Measurements from ENCODE around the gene KIAA1217. TPM values are rescaled to one million over a fixed set of nuclear protein-coding genes. Genes with fewer than 3 reads are reported as not detected.

The KIAA1217 gene
- total RNA-seq, 1 donor from 2014 or later = 13.0 TPM

DNA sequence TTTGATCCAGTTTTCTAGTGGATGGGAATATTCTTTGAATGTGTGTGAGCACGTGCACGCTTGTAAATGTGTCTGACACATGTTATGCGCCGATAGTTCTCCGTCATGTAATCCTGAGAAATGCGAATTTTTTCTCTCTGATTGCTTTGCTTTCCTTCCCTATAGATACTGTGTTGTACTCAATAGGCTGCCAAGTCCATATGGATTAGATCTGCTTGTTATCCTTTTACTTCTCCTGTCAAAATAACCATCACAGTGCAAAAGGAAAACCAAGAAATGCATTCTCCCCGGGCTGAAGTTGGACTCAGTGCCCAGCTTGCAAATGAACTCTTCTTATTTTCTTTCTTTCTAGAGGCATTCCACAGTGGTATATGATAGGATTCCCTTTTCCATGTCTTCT lies 131.9 kb downstream of the KIAA1217 start:
- DNase-seq (ENCODE audit: low spot score in 2 of 2) = no peak
- Histone ChIP-seq H3K9me3 (no peaks in the 10 kb centered on the region), H3K36me3 (no peaks in the 10 kb centered on the region), H3K27ac (peak overlapping the region; percentile 67 to 75), H3K27me3 (no peaks in the 10 kb centered on the region), H3K4me1 (peaks cover 3 to 27% of the 10 kb centered on the region in 2 donors), H3K4me3 (no peak overlapping the region)
- TF ChIP-seq, protein P1, sequence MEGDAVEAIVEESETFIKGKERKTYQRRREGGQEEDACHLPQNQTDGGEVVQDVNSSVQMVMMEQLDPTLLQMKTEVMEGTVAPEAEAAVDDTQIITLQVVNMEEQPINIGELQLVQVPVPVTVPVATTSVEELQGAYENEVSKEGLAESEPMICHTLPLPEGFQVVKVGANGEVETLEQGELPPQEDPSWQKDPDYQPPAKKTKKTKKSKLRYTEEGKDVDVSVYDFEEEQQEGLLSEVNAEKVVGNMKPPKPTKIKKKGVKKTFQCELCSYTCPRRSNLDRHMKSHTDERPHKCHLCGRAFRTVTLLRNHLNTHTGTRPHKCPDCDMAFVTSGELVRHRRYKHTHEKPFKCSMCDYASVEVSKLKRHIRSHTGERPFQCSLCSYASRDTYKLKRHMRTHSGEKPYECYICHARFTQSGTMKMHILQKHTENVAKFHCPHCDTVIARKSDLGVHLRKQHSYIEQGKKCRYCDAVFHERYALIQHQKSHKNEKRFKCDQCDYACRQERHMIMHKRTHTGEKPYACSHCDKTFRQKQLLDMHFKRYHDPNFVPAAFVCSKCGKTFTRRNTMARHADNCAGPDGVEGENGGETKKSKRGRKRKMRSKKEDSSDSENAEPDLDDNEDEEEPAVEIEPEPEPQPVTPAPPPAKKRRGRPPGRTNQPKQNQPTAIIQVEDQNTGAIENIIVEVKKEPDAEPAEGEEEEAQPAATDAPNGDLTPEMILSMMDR (IDR thresholded peaks at IDR 0.05) = no peak
- intact Hi-C loops (cut with DNase I) = loop anchor here (5.0 to 10.0 kb wide), 2 partner anchors 46 to 134 kb away; partner anchors contain the start of gene KIAA1217

DNA sequence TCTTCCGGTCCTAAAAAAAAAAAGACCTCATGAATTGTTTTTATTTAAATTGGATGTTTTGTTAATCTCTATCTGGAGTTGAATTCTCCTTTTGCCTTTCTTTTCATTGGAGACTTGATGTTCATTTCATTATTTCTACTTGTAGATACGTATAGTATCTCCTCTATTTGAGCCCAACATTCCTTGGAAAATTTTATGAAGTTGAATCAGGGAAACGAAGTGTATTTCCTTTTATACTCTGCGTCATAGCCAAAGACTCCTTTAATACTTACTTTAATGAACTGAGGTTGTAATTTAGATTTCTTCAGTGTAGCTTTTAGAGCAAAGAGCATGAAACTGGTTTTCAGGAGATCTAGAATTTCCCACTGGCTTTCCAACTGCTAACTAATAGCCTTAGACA lies 132.4 kb downstream of the KIAA1217 start:
- Histone ChIP-seq H3K27me3 (no peaks in the 10 kb centered on the region), H3K4me3 (no peak overlapping the region), H3K27ac (peak overlapping the region; percentile 67 to 75), H3K4me1 (peaks cover 3 to 27% of the 10 kb centered on the region in 2 donors), H3K36me3 (no peaks in the 10 kb centered on the region), H3K9me3 (no peaks in the 10 kb centered on the region)
- intact Hi-C loops (cut with DNase I) = loop anchor here (5.0 to 10.0 kb wide), 2 partner anchors 47 to 134 kb away; partner anchors contain the start of gene KIAA1217
- TF ChIP-seq, protein P1 (IDR thresholded peaks at IDR 0.05) = no peak
- DNase-seq (ENCODE audit: low spot score in 2 of 2) = no peak

DNA sequence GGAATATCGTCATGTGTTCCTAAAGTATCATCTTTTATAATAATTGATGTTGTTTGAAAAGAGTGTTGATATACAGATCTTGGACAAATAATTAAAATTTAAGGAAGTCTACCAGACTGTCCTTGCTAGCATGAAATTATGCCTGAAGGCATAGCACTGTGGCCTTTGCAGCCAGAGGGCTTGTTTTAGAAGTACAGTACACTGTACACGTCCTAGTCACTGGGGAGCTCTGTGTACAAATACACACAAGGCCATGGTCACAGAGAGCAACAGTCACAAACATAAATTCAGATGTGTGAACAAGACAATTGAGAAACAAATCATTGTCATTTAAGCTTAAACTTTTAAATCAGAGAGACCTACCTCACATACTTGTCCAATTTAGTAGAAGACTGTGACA lies 133.0 kb downstream of the KIAA1217 start:
- Histone ChIP-seq H3K36me3 (no peaks in the 10 kb centered on the region), H3K27me3 (no peaks in the 10 kb centered on the region), H3K4me3 (no peak overlapping the region), H3K27ac (peak overlapping the region; percentile 67 to 75), H3K9me3 (no peaks in the 10 kb centered on the region), H3K4me1 (peaks cover 3 to 27% of the 10 kb centered on the region in 2 donors)
- TF ChIP-seq, protein P1 (IDR thresholded peaks at IDR 0.05) = no peak
- no peak for DNase-seq (ENCODE audit: low spot score in 2 of 2)
- intact Hi-C loops (cut with DNase I) = loop anchor here (5.0 to 10.0 kb wide), 2 partner anchors 47 to 135 kb away; partner anchors contain the start of gene KIAA1217

DNA sequence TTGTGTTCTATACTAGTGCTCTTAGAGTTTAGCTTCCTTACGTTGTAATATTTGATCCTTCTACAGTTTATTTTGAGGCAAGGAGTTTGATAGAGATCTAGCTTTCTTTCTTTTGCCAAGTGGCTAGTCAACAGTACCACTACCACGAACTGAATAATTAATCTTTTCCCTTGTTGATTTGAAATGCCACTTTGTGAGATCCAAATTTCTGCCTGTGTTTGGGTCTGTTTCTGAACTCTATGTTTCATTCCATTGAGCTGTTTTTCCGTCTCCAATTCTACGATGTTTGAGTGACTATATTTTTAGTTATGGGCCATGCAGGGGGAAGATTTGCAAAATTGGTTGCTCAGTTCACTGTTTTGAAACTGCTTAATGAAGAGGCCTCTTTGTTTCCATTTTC lies 134.7 kb downstream of the KIAA1217 start:
- Histone ChIP-seq H3K4me3 (peak overlapping the region in 1 of 2 donors; percentile 51), H3K4me1 (peaks cover 3 to 26% of the 10 kb centered on the region in 2 donors), H3K36me3 (no peaks in the 10 kb centered on the region), H3K27me3 (no peaks in the 10 kb centered on the region), H3K27ac (peak overlapping the region; percentile 78 to 81), H3K9me3 (no peaks in the 10 kb centered on the region)
- intact Hi-C loops (cut with DNase I) = loop anchor here (5.0 to 10.0 kb wide), 2 partner anchors 49 to 136 kb away; partner anchors contain the start of gene KIAA1217
- TF ChIP-seq, protein P1 (IDR thresholded peaks at IDR 0.05) = no peak
- no peak for DNase-seq (ENCODE audit: low spot score in 2 of 2)

DNA sequence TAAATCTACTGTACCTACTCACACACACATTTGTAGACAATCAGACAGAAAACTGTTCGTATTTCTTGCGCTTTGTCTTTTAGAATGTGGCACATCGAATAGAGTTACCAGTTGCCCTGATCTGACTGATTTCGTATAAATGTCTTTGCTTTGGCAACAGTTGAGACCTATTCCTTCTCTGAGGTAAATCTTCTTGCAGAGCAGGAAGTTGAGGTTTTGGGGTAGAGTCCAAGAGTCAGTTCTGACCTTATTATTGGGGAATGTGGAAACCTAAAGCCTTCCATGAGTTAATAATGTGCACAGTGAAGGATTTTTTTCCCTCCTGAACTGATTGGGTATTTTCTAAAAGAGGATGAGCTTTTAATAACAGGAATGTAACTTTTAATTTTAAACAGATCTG lies 135.3 kb downstream of the KIAA1217 start:
- no peak for DNase-seq (ENCODE audit: low spot score in 2 of 2)
- TF ChIP-seq, protein P1 (IDR thresholded peaks at IDR 0.05) = no peak
- Histone ChIP-seq H3K4me3 (peak overlapping the region in 1 of 2 donors; percentile 51), H3K4me1 (peaks cover 3 to 27% of the 10 kb centered on the region in 2 donors), H3K27ac (peak overlapping the region; percentile 78 to 81), H3K36me3 (no peaks in the 10 kb centered on the region), H3K9me3 (no peaks in the 10 kb centered on the region), H3K27me3 (no peaks in the 10 kb centered on the region)
- intact Hi-C loops (cut with DNase I) = loop anchor here (5.0 to 10.0 kb wide), 2 partner anchors 49 to 137 kb away; partner anchors contain the start of gene KIAA1217
